AG04449 (cell line): Measurements from ENCODE around the gene PES1.

Experiments
- CTCF ChIA-PET: fragments of 350-600 bp; formaldehyde crosslinking; extraction: SDS; loops from one replicate; lab custom pipeline; 2021; ENCODE audit warnings: antibody characterized with exemption; lab: Yijun Ruan, JAX
- POLR2A ChIA-PET: fragments of 400-600, 350-600 bp; formaldehyde crosslinking; extraction: SDS; loops from one replicate; lab custom pipeline; 2020; ENCODE audit warnings: antibody characterized with exemption, inconsistent platforms; lab: Yijun Ruan, JAX
- DNase-seq: peaks from one replicate; pipeline ENCODE4 v3.0.0-alpha.2; 2010; ENCODE audit warnings: low read depth, low spot score
- H3K4me3 ChIP-seq: 2 replicates; pipeline ENCODE4 v1.5.1; 2011; ENCODE audit warnings: low read depth, mild to moderate bottlenecking, control low read depth, low read length
- CTCF ChIP-seq: IDR thresholded peaks from one replicate; pipeline ENCODE4 v1.5.1; 2011; ENCODE audit warnings: mild to moderate bottlenecking, moderate library complexity, low read length, control low read depth, inconsistent platforms; ENCODE audit not compliant: insufficient read depth; ENCODE audit errors: missing control alignments

Gene PES1

GRCh38 chr22:30605449-30606110, 13.9 kb upstream of the PES1 start:
- no peak for DNase-seq
- CTCF ChIA-PET, result interaction anchor here (0.8 to 7.8 kb wide), 12 partner anchors 10 to 218 kb away, joined by 3 to 71 read pairs (median 4); partner anchors contain the start of gene SLC35E4
- POLR2A ChIA-PET, result no interaction called here
- no peak overlapping the region for H3K4me3 ChIP-seq
- TF ChIP-seq CTCF, result peak; percentile 61

GRCh38 chr22:30604723-30605122, 13.0 kb upstream of the PES1 start:
- TF ChIP-seq CTCF, result no peak
- no peak for DNase-seq
- ChIA-PET CTCF (interaction anchor here (0.7 to 7.8 kb wide), 7 partner anchors 10 to 150 kb away, joined by 3 to 71 read pairs (median 4); partner anchors contain the start of gene PES1), POLR2A (no interaction called here)
- no peak overlapping the region for H3K4me3 ChIP-seq

- DNase-seq, result no peak
- H3K4me3 ChIP-seq, result no peak overlapping the region
- no peak for TF ChIP-seq CTCF
- ChIA-PET POLR2A (no interaction called here), CTCF (interaction anchor here (0.9 to 7.8 kb wide), 7 partner anchors 11 to 205 kb away, joined by 3 to 71 read pairs (median 4); partner anchors contain the start of gene PES1)
These were observed 12.1 kb upstream of the PES1 start for GRCh38 chr22:30603801-30604200.

- POLR2A ChIA-PET, result no interaction called here
- H3K4me3 ChIP-seq, result no peak overlapping the region
- no peak for DNase-seq
- TF ChIP-seq CTCF, result peak; percentile 31
- CTCF ChIA-PET, result interaction anchor here (0.7 to 1.1 kb wide), 5 partner anchors 9 to 207 kb away, joined by 3 to 7 read pairs (median 3); partner anchors contain the start of gene PES1
These were observed 10.3 kb upstream of the PES1 start for GRCh38 chr22:30602049-30602448.

GRCh38 chr22:30601464-30601863, 9.8 kb upstream of the PES1 start:
- DNase-seq, result no peak
- ChIA-PET POLR2A (no interaction called here), CTCF (interaction anchor here (0.7 to 2.0 kb wide), 8 partner anchors 9 to 206 kb away, joined by 3 to 7 read pairs (median 3); partner anchors contain the start of gene PES1)
- no peak for TF ChIP-seq CTCF
- no peak overlapping the region for H3K4me3 ChIP-seq

GRCh38 chr22:30600921-30601320, 9.2 kb upstream of the PES1 start:
- ChIA-PET POLR2A (no interaction called here), CTCF (interaction anchor here (1.1 to 2.0 kb wide), 3 partner anchors 9 to 154 kb away, joined by 3 to 7 read pairs (median 7); partner anchors contain the start of gene PES1)
- no peak for TF ChIP-seq CTCF
- H3K4me3 ChIP-seq, result no peak overlapping the region
- no peak for DNase-seq
